Brain microvascular endothelial cell (primary cell): ENCODE results near the gene TBCE.

Experiments used
- DNase-seq: peaks from one replicate; pipeline ENCODE4 v3.0.0-alpha.2; 2020
- H3K27ac ChIP-seq: fragments of 250-450 bp; sonication (Bioruptor Pico); 2 replicates; pipeline ENCODE4 v1.5.1; 2020; ENCODE audit warnings: mild to moderate bottlenecking, moderate library complexity
- H3K27me3 ChIP-seq: fragments of 250-450 bp; sonication (Bioruptor Pico); replicated peaks from 2 replicates; pipeline ENCODE4 v1.5.1; 2020; ENCODE audit warnings: mild to moderate bottlenecking
- H3K36me3 ChIP-seq: fragments of 250-450 bp; sonication (Bioruptor Pico); replicated peaks from 2 replicates; pipeline ENCODE4 v1.5.1; 2020; ENCODE audit warnings: mild to moderate bottlenecking
- H3K4me3 ChIP-seq: 2 replicates; pipeline ENCODE4 v1.5.1; 2011; ENCODE audit warnings: low read depth, mild to moderate bottlenecking, control low read depth, low read length, moderate library complexity
- in situ Hi-C: cut with HindIII; loops from 2 replicates; pipeline ENCODE4 v1.10.0; 2017; ENCODE audit warnings: low sequenced_read_pairs, low pct_ligation_motif_present
- TF ChIP-seq, protein P1 (sequence below): IDR thresholded peaks from 2 replicates; pipeline ENCODE4 v1.5.1; 2011; ENCODE audit warnings: low read depth, mild to moderate bottlenecking, moderate library complexity, low read length, control low read depth, inconsistent platforms; ENCODE audit errors: missing control alignments

Gene TBCE

DNA sequence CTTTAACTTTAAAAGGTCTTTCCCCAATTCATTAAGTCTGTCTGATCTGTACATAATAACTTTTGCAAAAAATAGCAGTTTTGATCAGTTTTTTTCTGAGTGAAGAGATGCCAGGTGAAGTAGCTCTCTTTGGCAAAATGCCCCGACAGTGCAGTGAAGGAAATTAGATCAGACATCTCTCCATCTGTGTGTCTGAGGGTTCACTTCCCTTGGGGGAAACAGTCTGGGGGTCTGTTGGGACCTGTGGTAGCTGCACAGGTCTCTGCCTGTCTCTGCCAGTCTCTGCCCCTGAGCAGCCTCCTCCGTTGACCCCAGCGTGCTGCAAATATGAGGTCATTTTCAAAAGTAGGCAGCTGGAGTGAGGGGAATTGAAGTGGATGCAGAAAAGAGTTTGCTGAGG is 54.5 kb downstream of the TBCE start:
- in situ Hi-C loops = no loop called here
- DNase-seq = no peak

GRCh38 chr1:235423214-235423652 is 56.0 kb downstream of the TBCE start:
- no peak overlapping the region for H3K27ac ChIP-seq
- H3K36me3 ChIP-seq = peaks cover 5% of the 10 kb centered on the region
- in situ Hi-C loops = no loop called here
- no peak for DNase-seq
- TF ChIP-seq, protein P1, sequence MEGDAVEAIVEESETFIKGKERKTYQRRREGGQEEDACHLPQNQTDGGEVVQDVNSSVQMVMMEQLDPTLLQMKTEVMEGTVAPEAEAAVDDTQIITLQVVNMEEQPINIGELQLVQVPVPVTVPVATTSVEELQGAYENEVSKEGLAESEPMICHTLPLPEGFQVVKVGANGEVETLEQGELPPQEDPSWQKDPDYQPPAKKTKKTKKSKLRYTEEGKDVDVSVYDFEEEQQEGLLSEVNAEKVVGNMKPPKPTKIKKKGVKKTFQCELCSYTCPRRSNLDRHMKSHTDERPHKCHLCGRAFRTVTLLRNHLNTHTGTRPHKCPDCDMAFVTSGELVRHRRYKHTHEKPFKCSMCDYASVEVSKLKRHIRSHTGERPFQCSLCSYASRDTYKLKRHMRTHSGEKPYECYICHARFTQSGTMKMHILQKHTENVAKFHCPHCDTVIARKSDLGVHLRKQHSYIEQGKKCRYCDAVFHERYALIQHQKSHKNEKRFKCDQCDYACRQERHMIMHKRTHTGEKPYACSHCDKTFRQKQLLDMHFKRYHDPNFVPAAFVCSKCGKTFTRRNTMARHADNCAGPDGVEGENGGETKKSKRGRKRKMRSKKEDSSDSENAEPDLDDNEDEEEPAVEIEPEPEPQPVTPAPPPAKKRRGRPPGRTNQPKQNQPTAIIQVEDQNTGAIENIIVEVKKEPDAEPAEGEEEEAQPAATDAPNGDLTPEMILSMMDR = no peak
- H3K4me3 ChIP-seq = no peak overlapping the region
- no peaks in the 10 kb centered on the region for H3K27me3 ChIP-seq

More for the DNA sequence above, 54.5 kb downstream of the TBCE start:
- H3K4me3 ChIP-seq = no peak overlapping the region
- H3K27me3 ChIP-seq = no peaks in the 10 kb centered on the region
- TF ChIP-seq, protein P1 = no peak
- H3K27ac ChIP-seq = no peak overlapping the region
- H3K36me3 ChIP-seq = no peaks in the 10 kb centered on the region

- H3K4me3 ChIP-seq = no peak overlapping the region
- in situ Hi-C loops = no loop called here
- TF ChIP-seq, protein P1 = no peak
- no peak overlapping the region for H3K27ac ChIP-seq
- no peak for DNase-seq
- H3K27me3 ChIP-seq = no peaks in the 10 kb centered on the region
- peaks cover 5% of the 10 kb centered on the region for H3K36me3 ChIP-seq
These were observed 56.9 kb downstream of the TBCE start for GRCh38 chr1:235424092-235424491.

- H3K4me3 ChIP-seq = no peak overlapping the region
- TF ChIP-seq, protein P1 = no peak
- no peak overlapping the region for H3K27ac ChIP-seq
- no peak for DNase-seq
- H3K36me3 ChIP-seq = peaks cover 5% of the 10 kb centered on the region
- no peaks in the 10 kb centered on the region for H3K27me3 ChIP-seq
- in situ Hi-C loops = no loop called here
These were observed 58.1 kb downstream of the TBCE start for GRCh38 chr1:235425357-235425756.

DNA sequence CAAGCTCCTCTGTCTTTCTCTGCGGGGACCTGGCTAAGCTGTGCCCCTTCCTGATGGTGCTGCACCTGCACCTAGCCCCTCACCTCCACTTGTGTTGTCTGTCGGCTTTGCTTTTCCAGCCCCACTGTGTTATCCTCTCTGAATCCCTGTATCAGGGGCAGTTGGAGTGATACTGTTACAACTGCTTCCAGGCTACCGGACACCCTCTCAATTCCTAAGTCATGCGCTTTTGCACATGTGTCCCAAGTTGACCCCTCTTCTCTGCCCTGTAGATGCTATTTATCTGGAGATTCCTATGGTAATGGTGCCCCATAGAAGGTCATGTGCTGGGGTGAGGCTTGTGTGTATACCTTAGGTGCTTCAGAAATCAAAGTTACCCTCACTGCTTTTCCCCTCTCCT is 58.9 kb downstream of the TBCE start:
- Histone ChIP-seq H3K27ac (no peak overlapping the region), H3K36me3 (peaks cover 5% of the 10 kb centered on the region), H3K4me3 (no peak overlapping the region), H3K27me3 (no peaks in the 10 kb centered on the region)
- DNase-seq = no peak
- TF ChIP-seq, protein P1 = no peak
- in situ Hi-C loops = no loop called here

DNA sequence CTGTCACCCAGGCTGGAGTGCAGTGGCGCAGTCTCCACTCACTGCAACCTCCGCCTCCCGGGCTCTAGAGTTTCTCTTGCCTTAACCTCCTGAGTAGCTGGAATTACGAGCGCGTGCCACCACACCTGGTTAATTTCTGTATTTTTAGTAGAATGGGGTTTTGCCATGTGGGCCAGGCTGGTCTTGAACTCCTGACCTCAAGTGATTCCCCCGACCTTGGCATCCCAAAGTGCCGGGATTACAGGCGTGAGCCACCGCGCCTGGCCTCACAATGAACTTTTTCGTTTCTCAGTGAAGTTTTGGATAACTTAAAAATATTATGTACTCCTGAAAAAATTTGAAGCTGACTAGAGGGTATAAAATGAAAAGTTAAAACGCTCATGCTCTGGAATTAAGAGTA is 59.5 kb downstream of the TBCE start:
- Histone ChIP-seq H3K27me3 (no peaks in the 10 kb centered on the region), H3K4me3 (no peak overlapping the region), H3K27ac (no peak overlapping the region), H3K36me3 (peaks cover 5% of the 10 kb centered on the region)
- TF ChIP-seq, protein P1 = no peak
- DNase-seq = no peak
- in situ Hi-C loops = no loop called here
